Activated T-helper 1 cell treated with anti-CD3 and anti-CD28 coated beads, Interleukin-2, amount 50 U/mL, for 16 hours (primary cell): ENCODE data around the gene DTNA.

ENCODE experiments used
- DNase-seq, 2 donors: peaks; one replicate each; pipeline ENCODE4 v3.0.0-alpha.2; 2020; ENCODE audit warnings: low read depth in 1 of 2, low spot score in 1 of 2

The DTNA gene

GRCh38 chr18:34928754-34929335 is 218.7 kb downstream of the DTNA start:
- DNase-seq: no peak

DNA sequence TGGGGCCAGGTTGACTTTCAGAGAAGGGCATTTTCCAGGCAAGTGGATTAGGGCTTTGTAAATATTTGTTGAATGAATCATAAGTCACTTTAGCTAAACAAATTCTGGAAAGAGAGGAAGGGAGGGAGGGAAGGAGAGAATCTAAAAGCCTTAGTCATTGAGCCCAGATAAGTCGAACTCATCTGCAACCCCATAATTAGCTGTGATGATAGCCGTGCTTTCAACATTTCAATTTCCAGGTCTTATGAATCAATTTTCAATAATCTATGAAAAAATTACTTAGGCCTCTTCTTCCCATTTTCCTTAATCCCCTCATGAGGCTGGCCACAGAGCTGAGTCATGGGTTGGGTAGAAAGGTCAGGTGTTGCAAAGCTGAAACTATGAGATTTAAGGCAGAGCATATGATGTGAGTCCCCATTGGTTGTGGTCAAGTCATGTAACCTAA is 219.3 kb downstream of the DTNA start:
- no peak for DNase-seq

GRCh38 chr18:34932363-34932762 is 222.3 kb downstream of the DTNA start:
- no peak for DNase-seq

- no peak for DNase-seq
Observed at GRCh38 chr18:34932792-34933466, 222.8 kb downstream of the DTNA start.

DNA sequence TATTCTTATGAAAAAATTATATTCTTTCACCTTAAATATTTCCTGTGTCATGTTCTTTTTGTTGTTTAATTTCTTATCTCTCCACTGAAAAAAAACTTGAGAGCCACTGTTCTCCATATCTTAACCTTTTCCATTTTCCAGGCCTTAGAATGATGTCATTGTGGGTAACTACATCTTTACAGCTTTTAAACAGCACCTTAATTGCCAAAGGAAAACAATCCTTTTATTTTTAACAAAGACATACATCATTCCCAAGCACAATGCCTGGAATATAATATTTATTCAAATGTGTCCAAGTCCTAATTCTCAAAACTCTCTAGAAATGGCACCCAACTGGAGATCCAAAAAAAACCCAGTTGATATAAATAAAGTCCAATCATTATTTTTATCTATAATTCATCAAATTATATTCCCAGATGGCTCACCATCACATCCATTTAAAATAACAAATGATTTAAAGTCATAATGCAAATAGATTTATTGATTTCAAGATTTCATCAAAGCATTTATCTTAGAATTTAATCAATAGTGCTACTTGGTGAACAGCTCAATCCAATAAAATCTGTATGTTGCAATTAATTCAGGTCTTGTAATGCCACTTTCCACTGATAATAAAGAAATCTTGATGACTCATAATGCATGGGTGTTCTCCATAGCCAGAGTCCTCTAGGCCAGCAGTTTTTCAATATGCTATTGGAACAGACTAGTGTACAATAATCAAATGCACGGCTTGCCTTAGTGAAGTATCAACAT is 224.0 kb downstream of the DTNA start:
- no peak for DNase-seq

GRCh38 chr18:34936772-34937171 is 226.7 kb downstream of the DTNA start:
- DNase-seq: no peak

DNA sequence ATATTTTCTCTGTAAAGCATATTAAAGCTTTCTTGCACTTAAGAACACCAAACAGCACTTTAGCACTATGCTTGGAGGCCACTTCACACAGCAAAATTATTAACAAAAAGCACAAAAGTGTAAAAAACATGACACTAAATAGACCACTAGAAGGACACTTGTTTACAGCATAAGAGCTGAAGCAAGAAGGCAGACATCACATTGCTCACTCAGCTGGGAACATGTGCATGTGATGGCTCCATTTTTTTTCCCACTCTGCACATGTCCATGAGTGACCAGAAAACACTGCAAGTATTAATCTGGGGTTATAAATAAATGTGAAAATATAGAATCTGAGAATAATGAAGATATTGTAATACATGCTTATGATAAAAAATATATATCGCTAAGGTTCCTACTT is 228.0 kb downstream of the DTNA start:
- DNase-seq: no peak
